Neural cell (in vitro differentiated cells): Measurements from ENCODE around the gene PDZD4. TPM values are rescaled to one million over a fixed set of nuclear protein-coding genes. Genes with fewer than 3 reads are reported as not detected.
A peak's percentile ranks its signal among the peaks of the same experiment; 100 is the strongest.

Source experiments
- H2AFZ ChIP-seq: fragments of 200-600, 300-800 bp; sonication (generic), shearing (Covaris generic); 2 replicates; pipeline ENCODE4 v1.6.0; 2014; ENCODE audit warnings: low read depth, mild to moderate bottlenecking, antibody characterized with exemption, low read length, moderate library complexity
- H3F3A ChIP-seq: fragments of 200-600 bp; shearing (Covaris generic); 2 replicates; pipeline ENCODE4 v1.6.1; 2016; ENCODE audit warnings: mild to moderate bottlenecking, moderate library complexity, mixed read lengths, antibody characterized with exemption, low read length; ENCODE audit not compliant: insufficient read depth, poor library complexity, severe bottlenecking
- H3K27ac ChIP-seq: fragments of 200-600, 300-800 bp; sonication (generic), shearing (Covaris generic); 2 replicates; pipeline ENCODE4 v1.5.1; 2014; ENCODE audit warnings: mild to moderate bottlenecking, low read length, moderate library complexity
- H3K27me3 ChIP-seq: fragments of 300-800, 200-600 bp; sonication (generic), shearing (Covaris generic); 2 replicates; pipeline ENCODE4 v1.6.0; 2014; ENCODE audit warnings: mild to moderate bottlenecking, low read depth, low read length, moderate library complexity; ENCODE audit not compliant: insufficient read depth
- H3K36me3 ChIP-seq: fragments of 300-800, 200-600 bp; sonication (generic), shearing (Covaris generic); 2 replicates; pipeline ENCODE4 v1.5.1; 2014; ENCODE audit warnings: mild to moderate bottlenecking, antibody characterized with exemption, low read length, moderate library complexity; ENCODE audit not compliant: insufficient read depth
- H3K4me2 ChIP-seq: fragments of 300-800, 200-600 bp; sonication (generic), shearing (Covaris generic); 2 replicates; pipeline ENCODE4 v1.6.0; 2014; ENCODE audit warnings: mild to moderate bottlenecking, low read length
- H3K4me3 ChIP-seq: fragments of 300-800, 200-600 bp; sonication (generic), shearing (Covaris generic); 2 replicates; pipeline ENCODE4 v1.5.1; 2014; ENCODE audit warnings: mild to moderate bottlenecking, low read length, moderate library complexity
- H3K79me2 ChIP-seq: fragments of 200-600 bp; shearing (Covaris generic); replicated peaks from 2 replicates; pipeline ENCODE4 v1.6.0; 2014; ENCODE audit warnings: mild to moderate bottlenecking, low read length, moderate library complexity; ENCODE audit not compliant: insufficient read depth
- H3K9ac ChIP-seq: fragments of 300-800, 200-600 bp; sonication (generic), shearing (Covaris generic); 2 replicates; pipeline ENCODE4 v1.6.1; 2016; ENCODE audit warnings: mild to moderate bottlenecking, low read length, mixed read lengths
- H3K9me2 ChIP-seq: fragments of 200-600 bp; shearing (Covaris generic); 2 replicates; pipeline ENCODE4 v1.6.1; 2016; ENCODE audit warnings: mild to moderate bottlenecking, low read length, mixed read lengths; ENCODE audit not compliant: insufficient read depth
- H3K9me3 ChIP-seq: fragments of 200-600, 300-800 bp; sonication (generic), shearing (Covaris generic); 2 replicates; pipeline ENCODE4 v1.6.1; 2016; ENCODE audit warnings: mild to moderate bottlenecking, mixed run types, low read length, moderate library complexity, mixed read lengths
- H4K20me1 ChIP-seq: fragments of 200-600 bp; shearing (Covaris generic); 2 replicates; pipeline ENCODE4 v1.6.1; 2016; ENCODE audit warnings: mild to moderate bottlenecking, mixed run types; ENCODE audit not compliant: insufficient read depth
- EP300 ChIP-seq: fragments of 450-650 bp; conservative IDR thresholded peaks from 2 replicates; pipeline ENCODE4 v1.6.1; 2014; ENCODE audit warnings: antibody characterized with exemption, mild to moderate bottlenecking, moderate library complexity; ENCODE audit not compliant: poor library complexity, severe bottlenecking
- EZH2 ChIP-seq: fragments of 200-600, 300-800 bp; shearing (Covaris generic), sonication (generic); IDR thresholded peaks from 2 replicates; pipeline ENCODE4 v1.6.1; 2014; ENCODE audit warnings: antibody characterized with exemption, low read length, borderline replicate concordance, mild to moderate bottlenecking; ENCODE audit not compliant: insufficient read depth, poor library complexity, severe bottlenecking
- MXI1 ChIP-seq: fragments of 450-650 bp; conservative IDR thresholded peaks from 2 replicates; pipeline ENCODE4 v1.6.1; 2014; ENCODE audit warnings: antibody characterized with exemption, mild to moderate bottlenecking; ENCODE audit not compliant: poor library complexity, severe bottlenecking
- POLR2AphosphoS5 ChIP-seq: IDR thresholded peaks from 2 replicates; pipeline ENCODE4 v1.6.1; 2012
- RAD21 ChIP-seq: fragments of 450-650 bp; conservative IDR thresholded peaks from 2 replicates; pipeline ENCODE4 v1.6.1; 2014; ENCODE audit warnings: antibody characterized with exemption, mild to moderate bottlenecking, moderate library complexity
- SMC3 ChIP-seq: fragments of 450-650 bp; conservative IDR thresholded peaks from 2 replicates; pipeline ENCODE4 v1.6.1; 2014; ENCODE audit warnings: antibody characterized with exemption, mild to moderate bottlenecking, moderate library complexity; ENCODE audit not compliant: poor library complexity
- TAF1 ChIP-seq: IDR thresholded peaks from 2 replicates; pipeline ENCODE4 v1.6.1; 2012; ENCODE audit warnings: low read depth
- polyA plus RNA-seq: library from polyadenylated mRNA; depleted of rRNA; stranded (reverse); fragments of >200 nt; gene quantifications from 2 replicates; pipeline ENCODE4 v1.2.3, GENCODE V29; 2014
- TF ChIP-seq, protein P1 (sequence below): fragments of 450-650 bp; IDR thresholded peaks from 2 replicates; pipeline ENCODE4 v1.5.1; 2014; ENCODE audit warnings: antibody characterized with exemption, mild to moderate bottlenecking, moderate library complexity; ENCODE audit not compliant: poor library complexity, severe bottlenecking
- TF ChIP-seq, protein P2 (sequence below): IDR thresholded peaks from 2 replicates; pipeline ENCODE4 v1.6.1; 2012; ENCODE audit warnings: borderline replicate concordance

Gene PDZD4
- polyA plus RNA-seq, 1 donor from 2014 or later: 343 TPM

DNA sequence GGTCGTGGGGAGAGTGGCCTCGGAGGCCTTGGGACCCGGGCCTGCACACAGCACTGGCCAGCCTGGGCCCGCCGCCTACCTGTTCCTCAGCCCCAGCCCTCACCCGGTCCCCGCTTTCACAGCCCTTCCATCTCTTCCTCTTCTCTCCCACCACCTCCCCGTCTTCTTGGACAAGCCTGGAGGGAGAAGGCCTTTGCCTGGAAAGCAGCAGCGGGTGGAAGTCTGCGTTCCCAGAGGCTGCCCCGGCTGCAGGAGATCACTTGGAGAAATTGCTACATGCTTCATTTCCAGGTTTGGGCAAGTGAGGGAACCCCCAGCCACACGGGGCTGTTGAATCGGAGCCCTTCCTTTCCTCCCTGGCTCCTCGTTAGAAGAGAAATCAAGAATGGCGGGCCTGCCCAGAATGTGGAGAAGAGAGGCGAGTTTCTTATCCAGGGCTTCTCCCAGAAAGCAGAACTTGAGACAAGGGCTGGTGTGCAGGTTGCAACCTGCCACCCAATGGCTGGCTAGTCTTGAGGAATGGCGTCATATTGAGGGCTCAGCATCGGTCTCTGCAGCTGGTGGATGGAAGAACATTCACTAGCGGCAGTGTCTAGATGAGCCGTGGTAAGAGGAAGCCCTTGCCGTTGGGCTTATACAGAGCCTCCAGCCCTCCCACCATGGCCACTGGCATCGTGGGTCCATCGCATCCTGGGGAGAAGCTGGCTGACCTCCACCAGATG lies 1.2 kb upstream of the PDZD4 start:
- peak overlapping the region; percentile 86 for H3K9ac ChIP-seq
- H3K36me3 ChIP-seq: no peaks in the 10 kb centered on the region
- TF ChIP-seq SMC3 (no peak), POLR2AphosphoS5 (no peak), EZH2 (no peak), MXI1 (no peak), EP300 (no peak), RAD21 (no peak), TAF1 (no peak)
- TF ChIP-seq, protein P1, sequence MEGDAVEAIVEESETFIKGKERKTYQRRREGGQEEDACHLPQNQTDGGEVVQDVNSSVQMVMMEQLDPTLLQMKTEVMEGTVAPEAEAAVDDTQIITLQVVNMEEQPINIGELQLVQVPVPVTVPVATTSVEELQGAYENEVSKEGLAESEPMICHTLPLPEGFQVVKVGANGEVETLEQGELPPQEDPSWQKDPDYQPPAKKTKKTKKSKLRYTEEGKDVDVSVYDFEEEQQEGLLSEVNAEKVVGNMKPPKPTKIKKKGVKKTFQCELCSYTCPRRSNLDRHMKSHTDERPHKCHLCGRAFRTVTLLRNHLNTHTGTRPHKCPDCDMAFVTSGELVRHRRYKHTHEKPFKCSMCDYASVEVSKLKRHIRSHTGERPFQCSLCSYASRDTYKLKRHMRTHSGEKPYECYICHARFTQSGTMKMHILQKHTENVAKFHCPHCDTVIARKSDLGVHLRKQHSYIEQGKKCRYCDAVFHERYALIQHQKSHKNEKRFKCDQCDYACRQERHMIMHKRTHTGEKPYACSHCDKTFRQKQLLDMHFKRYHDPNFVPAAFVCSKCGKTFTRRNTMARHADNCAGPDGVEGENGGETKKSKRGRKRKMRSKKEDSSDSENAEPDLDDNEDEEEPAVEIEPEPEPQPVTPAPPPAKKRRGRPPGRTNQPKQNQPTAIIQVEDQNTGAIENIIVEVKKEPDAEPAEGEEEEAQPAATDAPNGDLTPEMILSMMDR: no peak
- TF ChIP-seq, protein P2, sequence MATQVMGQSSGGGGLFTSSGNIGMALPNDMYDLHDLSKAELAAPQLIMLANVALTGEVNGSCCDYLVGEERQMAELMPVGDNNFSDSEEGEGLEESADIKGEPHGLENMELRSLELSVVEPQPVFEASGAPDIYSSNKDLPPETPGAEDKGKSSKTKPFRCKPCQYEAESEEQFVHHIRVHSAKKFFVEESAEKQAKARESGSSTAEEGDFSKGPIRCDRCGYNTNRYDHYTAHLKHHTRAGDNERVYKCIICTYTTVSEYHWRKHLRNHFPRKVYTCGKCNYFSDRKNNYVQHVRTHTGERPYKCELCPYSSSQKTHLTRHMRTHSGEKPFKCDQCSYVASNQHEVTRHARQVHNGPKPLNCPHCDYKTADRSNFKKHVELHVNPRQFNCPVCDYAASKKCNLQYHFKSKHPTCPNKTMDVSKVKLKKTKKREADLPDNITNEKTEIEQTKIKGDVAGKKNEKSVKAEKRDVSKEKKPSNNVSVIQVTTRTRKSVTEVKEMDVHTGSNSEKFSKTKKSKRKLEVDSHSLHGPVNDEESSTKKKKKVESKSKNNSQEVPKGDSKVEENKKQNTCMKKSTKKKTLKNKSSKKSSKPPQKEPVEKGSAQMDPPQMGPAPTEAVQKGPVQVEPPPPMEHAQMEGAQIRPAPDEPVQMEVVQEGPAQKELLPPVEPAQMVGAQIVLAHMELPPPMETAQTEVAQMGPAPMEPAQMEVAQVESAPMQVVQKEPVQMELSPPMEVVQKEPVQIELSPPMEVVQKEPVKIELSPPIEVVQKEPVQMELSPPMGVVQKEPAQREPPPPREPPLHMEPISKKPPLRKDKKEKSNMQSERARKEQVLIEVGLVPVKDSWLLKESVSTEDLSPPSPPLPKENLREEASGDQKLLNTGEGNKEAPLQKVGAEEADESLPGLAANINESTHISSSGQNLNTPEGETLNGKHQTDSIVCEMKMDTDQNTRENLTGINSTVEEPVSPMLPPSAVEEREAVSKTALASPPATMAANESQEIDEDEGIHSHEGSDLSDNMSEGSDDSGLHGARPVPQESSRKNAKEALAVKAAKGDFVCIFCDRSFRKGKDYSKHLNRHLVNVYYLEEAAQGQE: no peak
- peak overlapping the region; percentile 39 for H3K4me2 ChIP-seq
- H3K4me3 ChIP-seq: peak overlapping the region; percentile 65
- peaks cover 23% of the 10 kb centered on the region for H3K79me2 ChIP-seq
- no peaks in the 10 kb centered on the region for H4K20me1 ChIP-seq
- no peaks in the 10 kb centered on the region for H3K9me2 ChIP-seq
- H3K27me3 ChIP-seq: no peaks in the 10 kb centered on the region
- H2AFZ ChIP-seq: no peak overlapping the region
- H3K27ac ChIP-seq: peak overlapping the region; percentile 94
- no peaks in the 10 kb centered on the region for H3F3A ChIP-seq
- H3K9me3 ChIP-seq: no peaks in the 10 kb centered on the region

DNA sequence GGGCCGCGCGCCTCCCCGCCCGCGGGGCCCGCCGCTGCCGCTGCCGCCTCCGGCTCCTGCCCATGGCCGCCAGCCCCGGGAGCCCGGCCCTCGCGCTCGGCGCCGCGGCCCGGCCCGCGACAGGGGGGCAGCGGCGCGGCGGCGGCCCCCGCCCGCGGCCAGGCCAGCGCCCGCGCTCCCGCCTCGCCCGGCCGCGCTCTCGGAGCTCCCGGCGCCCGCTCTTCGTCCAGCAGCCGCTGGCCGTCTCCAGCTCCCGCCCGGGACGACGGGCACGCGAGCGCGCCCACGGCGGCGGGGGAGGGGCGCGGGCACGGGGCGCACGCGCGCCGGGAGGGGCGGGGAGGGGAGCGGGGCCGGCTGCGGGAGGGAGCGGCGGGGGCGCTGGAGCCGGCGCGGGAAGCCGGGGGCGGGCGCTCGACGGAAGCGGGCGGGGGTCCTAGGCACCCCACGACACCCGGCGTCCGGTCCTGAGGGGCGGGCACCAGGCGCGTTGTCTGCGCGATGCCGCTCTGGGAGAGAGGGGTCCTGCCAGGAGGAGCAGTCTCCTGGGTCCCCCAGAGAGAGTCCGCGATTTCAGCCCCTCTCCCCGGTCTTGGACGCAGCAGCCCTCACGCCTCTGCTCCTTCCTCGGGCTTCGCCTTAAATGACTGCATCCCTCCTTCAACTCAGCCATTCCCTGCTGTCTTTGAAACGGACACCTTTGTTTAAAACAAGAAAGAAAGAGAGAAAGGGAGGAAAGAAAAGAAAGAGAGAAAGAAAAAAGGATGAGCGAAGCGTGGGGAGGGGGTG lies 490 bp upstream of the PDZD4 start:
- peak overlapping the region; percentile 91 for H3K9ac ChIP-seq
- peak overlapping the region; percentile 65 for H3K4me3 ChIP-seq
- H3K4me2 ChIP-seq: peak overlapping the region; percentile 39

More for the DNA sequence above, 490 bp upstream of the PDZD4 start:
- Histone ChIP-seq H4K20me1 (no peaks in the 10 kb centered on the region), H3K9me3 (no peaks in the 10 kb centered on the region), H2AFZ (no peak overlapping the region), H3K27me3 (no peaks in the 10 kb centered on the region), H3K9me2 (no peaks in the 10 kb centered on the region), H3K27ac (peak overlapping the region; percentile 94), H3K79me2 (peaks cover 26% of the 10 kb centered on the region), H3F3A (no peaks in the 10 kb centered on the region), H3K36me3 (no peaks in the 10 kb centered on the region)
- TF ChIP-seq TAF1 (no peak), POLR2AphosphoS5 (peak; percentile 47)
- TF ChIP-seq, protein P1: no peak
